CMK (cell line): ENCODE data around the gene CTIF.

Experiments
- DNase-seq: peaks from one replicate; pipeline ENCODE4 v3.0.0-alpha.2; 2010; ENCODE audit warnings: low read depth

The CTIF gene

GRCh38 chr18:48901145-48902022, 362.6 kb downstream of the CTIF start:
- no peak for DNase-seq

GRCh38 chr18:48902023-48902855, 363.4 kb downstream of the CTIF start:
- no peak for DNase-seq

GRCh38 chr18:48902856-48903601, 364.2 kb downstream of the CTIF start:
- no peak for DNase-seq

DNA sequence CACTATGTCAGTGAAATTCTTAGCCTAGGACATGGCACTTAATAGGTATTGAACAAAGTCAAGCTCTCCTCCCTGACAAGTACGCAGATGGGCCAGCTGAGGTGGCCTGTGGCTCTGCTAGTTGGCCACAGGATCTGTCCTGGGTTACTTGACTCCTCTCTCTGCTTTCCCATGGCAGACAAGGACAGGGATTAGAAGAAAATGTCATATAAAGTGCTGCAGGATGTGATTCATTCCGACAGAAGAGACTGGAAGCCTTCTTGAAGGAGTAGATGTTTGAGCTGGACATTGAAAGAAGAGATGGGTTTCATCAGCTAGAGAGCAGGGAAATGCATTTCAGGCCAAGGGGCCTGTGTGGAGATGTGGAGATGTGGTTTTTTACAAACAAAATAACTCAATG, 365.3 kb downstream of the CTIF start:
- DNase-seq = no peak

- DNase-seq = no peak
Measured at GRCh38 chr18:48904847-48905394, 366.1 kb downstream of the CTIF start.

- no peak for DNase-seq
Measured at GRCh38 chr18:48905513-48905912, 366.7 kb downstream of the CTIF start.

GRCh38 chr18:48908916-48909315, 370.1 kb downstream of the CTIF start:
- DNase-seq = no peak

- DNase-seq = no peak
Measured at GRCh38 chr18:48909721-48910120, 370.9 kb downstream of the CTIF start.

- no peak for DNase-seq
Measured at GRCh38 chr18:48910972-48911545, 372.2 kb downstream of the CTIF start.
